Hematopoietic multipotent progenitor cell treated with erythropoietin and hydrocortisone succinate and interleukin-3 and kit ligand, for 8 days (in vitro differentiated cells): ENCODE results near the gene CCDC8.
"Not testable (repeated sequence)": the region's sequence is repeated elsewhere in the genome, so short reads cannot be mapped to it uniquely, and the experiment has no call there.

ENCODE experiments used
- DNase-seq: peaks from one replicate; pipeline ENCODE4 v3.0.0-alpha.2; 2015

The CCDC8 gene

DNA sequence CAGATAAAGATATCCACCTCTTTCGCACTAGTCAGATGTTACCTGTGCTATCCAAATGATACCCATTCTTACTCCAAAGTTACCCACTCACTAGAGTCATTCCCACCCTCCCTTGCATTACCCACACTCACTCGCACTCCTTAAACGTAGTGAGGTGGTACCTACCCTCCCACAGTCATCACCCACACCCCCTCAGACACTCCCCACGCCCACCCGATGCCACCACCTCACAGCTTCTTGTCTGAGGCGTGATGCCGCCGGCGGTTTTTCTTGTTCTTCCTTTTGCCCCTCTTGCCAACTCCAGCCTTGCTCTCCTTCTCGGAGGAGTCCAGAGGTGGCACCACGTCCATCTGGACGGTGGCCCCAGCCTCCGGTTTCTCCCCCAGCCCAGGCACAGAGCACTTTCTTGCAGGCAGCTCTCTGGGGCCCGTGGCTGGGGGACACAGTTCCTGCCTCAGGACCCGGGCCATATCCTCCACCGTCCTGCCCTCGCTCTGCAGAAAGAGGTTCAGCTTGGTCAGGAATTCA, 14.2 kb upstream of the CCDC8 start:
- DNase-seq, result no peak

DNA sequence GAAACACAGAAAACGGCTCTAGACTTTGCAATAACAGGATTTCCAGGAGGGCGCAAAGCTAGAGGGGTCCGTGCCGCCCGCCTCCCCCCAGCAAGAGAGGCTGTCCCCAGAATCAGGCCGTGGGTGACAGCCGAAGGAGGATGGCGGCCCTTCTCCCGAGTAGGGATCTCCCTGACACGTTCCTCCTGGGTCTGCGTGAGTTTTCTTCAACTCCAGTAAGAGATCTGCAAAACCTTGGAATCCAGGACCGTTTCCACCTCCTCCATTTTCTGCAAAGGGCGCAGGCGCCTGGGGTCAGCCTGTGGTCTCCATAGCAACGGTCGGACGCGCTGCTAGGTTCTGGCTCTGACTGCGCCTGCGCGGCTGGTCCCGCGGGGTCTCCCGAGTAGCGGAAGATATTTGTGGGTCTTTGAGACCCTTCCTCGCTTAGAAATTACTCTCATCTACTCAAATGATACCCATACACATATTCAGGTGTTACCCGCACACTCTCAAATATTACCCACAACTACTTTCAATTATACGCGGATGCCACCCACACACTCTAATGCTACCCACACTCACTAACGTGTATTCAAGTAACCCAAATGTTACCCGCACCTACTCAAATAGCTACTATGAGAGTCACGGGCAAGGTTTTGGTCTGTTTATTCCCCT, 13.3 kb upstream of the CCDC8 start:
- DNase-seq, result peak; percentile 63

DNA sequence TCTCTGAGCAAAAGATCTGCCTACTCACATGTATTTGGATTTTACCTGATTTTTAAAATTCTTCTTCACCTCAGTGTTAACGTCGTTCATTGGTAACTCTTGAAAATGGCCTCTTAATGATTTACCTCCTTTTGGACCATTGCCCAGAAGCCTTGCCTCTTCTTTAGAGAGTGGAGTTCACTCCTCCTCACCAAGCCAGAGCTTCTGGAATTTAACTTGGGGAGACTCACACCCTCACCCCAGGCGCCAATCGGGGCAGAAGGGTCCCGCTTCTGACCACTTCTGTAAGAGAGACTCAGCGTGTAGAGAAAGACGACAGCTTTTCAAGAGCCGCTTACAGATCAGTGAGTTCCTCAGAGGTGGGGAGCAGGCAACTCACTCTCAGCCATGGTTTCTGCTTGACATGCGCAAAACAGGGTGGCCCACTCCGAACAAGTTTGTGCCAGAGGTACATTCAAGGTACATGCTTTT, 12.7 kb upstream of the CCDC8 start:
- peak; percentile 41 for DNase-seq

- no peak for DNase-seq
Measured at GRCh38 chr19:46423188-46423587, 9.8 kb upstream of the CCDC8 start.

GRCh38 chr19:46422344-46422743, 9.0 kb upstream of the CCDC8 start:
- no peak for DNase-seq

- DNase-seq, result no peak
Measured at GRCh38 chr19:46420056-46420455, 6.7 kb upstream of the CCDC8 start.

GRCh38 chr19:46415804-46416709, 2.7 kb upstream of the CCDC8 start:
- DNase-seq, result peak; percentile 71

GRCh38 chr19:46414899-46415298, 1.5 kb upstream of the CCDC8 start:
- DNase-seq, result not testable (repeated sequence)

DNA sequence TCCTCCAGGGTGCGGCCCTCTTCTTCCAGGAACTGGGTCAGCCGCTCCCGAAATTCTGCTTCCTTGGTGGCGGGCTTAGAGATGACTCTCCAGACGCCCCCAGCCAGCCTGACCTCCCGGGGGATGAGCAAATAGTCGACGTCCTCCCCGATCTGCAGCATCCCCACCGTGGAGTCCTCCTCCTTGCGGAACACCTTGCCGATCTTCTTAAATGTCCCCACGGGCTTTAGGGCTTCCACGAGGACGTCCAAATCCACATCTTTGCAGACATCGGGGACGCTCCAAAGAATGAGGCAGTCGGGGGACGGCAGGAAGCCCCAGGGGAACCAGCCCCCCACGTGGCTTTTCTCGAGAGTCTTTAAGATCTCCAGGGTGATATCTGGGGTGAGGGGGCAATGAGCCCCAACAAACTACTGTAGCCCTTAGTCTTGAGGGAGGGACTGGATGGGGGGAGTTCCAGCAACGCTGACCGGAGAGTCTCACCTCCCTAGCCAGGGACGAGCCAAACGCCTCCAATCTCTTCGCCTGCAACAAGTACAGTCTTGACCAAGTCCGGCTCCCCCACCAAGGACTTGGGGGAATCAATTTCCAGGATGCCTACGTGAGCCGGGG, 608 bp downstream of the CCDC8 start:
- DNase-seq, result no peak

DNA sequence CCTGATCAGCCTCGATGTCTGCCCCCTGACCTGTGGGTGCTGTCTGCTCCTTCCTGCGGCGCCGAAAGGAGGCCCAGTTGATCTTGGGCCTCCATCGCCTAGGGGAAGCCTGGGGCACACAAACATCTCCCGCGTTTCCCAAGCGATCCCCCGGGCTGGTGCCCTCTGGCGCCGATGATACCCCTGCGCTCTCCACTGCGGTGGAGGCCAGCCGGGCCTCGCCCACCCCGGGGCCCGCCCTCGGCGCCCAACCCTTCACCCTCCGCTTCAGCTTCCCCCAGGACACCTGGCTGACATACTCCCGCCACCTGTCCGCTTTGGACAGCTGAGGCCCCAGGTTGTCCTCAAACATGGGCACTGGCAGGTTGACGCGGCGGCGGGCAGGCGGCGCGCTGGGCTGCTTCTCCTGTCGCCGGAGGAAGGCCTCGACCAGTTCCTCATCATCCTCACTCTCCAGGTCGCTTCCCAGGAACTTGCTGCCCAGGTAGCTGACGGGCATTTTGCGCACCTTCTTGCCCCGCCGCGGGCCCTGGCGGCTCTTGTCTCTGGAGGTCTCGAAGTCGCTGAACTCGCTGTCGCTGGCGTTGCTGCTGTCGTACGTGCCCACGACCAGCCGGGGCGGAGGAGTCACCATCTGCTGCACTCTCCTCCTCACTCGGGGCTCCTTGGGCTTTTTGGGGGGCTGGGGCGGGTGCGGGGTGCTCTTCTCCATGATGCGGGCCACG, 1.3 kb downstream of the CCDC8 start:
- DNase-seq, result no peak

- no peak for DNase-seq
Measured at GRCh38 chr19:46411088-46411924, 2.1 kb downstream of the CCDC8 start.

- no peak for DNase-seq
Measured at GRCh38 chr19:46410205-46411087, 2.9 kb downstream of the CCDC8 start.

GRCh38 chr19:46409191-46409590, 4.2 kb downstream of the CCDC8 start:
- DNase-seq, result no peak

- DNase-seq, result no peak
Measured at GRCh38 chr19:46408664-46409039, 4.7 kb downstream of the CCDC8 start.

- DNase-seq, result no peak
Measured at GRCh38 chr19:46407856-46408663, 5.3 kb downstream of the CCDC8 start.

GRCh38 chr19:46406976-46407375, 6.4 kb downstream of the CCDC8 start:
- no peak for DNase-seq

- peak; percentile 34 for DNase-seq
Measured at GRCh38 chr19:46404753-46405468, 8.5 kb downstream of the CCDC8 start.

DNA sequence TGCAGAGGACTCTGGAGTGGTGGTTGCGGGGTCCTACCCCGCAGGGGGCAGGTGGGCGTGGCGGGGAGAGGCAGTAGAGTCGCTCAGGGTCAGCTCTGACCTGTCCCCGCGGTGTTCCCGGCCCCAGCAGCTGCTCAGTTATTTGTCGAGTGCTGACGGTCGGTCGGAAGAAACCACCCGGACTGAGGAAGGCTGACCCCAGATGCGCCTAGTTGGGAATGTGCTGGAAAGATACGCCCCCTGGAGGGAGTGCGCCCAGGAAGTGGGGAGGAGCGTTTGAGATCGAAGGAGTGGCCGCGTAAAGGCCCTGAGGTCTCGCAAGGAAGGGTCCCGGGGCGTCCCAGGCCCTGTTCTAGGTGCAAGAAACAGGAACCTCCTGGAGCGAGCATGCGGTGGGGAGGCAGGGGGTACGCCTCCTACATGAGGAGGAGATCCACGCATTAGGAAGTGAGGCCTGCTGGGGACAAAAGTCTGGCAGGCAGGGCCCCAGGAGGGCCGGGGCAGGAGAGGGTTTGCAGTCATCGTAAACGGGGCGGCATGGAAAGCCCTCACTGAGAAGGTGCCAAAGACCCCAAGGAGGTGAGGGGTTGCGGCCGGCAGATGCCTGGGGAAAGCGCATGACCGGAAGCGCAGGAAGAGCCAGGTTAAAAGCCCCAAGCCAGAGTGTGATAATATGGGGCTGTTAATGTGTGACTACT, 9.2 kb downstream of the CCDC8 start:
- no peak for DNase-seq

DNA sequence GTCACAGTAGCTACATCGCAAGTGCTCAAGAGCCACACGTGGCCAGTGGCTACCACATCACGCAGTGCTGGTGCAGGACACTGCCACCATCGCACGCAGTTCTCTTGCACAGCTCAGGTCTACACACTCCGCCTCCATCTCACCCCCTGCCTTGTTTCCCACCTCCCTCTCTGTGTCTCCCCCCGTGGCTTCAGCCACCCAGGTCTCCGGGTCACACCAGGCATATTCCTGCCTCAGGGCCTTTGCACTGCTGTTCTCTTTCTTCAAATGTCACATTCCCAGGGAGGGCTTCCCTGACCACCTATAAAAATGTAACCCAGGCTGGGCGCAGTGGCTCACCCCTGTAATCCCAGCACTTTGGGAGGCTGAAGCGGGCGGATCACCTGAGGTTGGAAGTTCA, 10.6 kb downstream of the CCDC8 start:
- DNase-seq, result no peak
